SU-DHL-6 (cell line): Measurements from ENCODE around the gene CHST15.

Experiments
- H2AFZ ChIP-seq: fragments of 200-600 bp; sonication (generic); 2 replicates; pipeline ENCODE4 v1.6.1; 2014; ENCODE audit warnings: low read depth, mild to moderate bottlenecking, moderate library complexity, mixed read lengths, antibody characterized with exemption, low read length; ENCODE audit not compliant: severe bottlenecking
- H3F3A ChIP-seq: fragments of 200-600 bp; shearing (Covaris generic); 2 replicates; pipeline ENCODE4 v1.6.0; 2016; ENCODE audit warnings: antibody characterized with exemption, mild to moderate bottlenecking; ENCODE audit not compliant: insufficient read depth
- H3K27ac ChIP-seq: fragments of 200-600 bp; sonication (generic); 2 replicates; pipeline ENCODE4 v1.5.1; 2016; ENCODE audit warnings: low read depth, mild to moderate bottlenecking, low read length, moderate library complexity, mixed read lengths
- H3K27me3 ChIP-seq: fragments of 200-600 bp; sonication (generic), shearing (Covaris generic); 2 replicates; pipeline ENCODE4 v1.6.0; 2014; ENCODE audit warnings: mild to moderate bottlenecking, low read length
- H3K36me3 ChIP-seq: fragments of 200-600 bp; sonication (generic); 2 replicates; pipeline ENCODE4 v1.6.1; 2014; ENCODE audit warnings: mild to moderate bottlenecking, low read length, mixed read lengths
- H3K4me2 ChIP-seq: fragments of 300-600, 200-600 bp; shearing (Covaris generic), sonication (generic); 2 replicates; pipeline ENCODE4 v1.6.0; 2014; ENCODE audit warnings: low read length, low read depth, mild to moderate bottlenecking; ENCODE audit not compliant: poor library complexity, severe bottlenecking
- H3K4me3 ChIP-seq: fragments of 200-600 bp; sonication (generic); 2 replicates; pipeline ENCODE4 v1.5.1; 2014; ENCODE audit warnings: antibody characterized with exemption, low read length, mild to moderate bottlenecking, mixed read lengths; ENCODE audit not compliant: insufficient read depth, poor library complexity, severe bottlenecking
- H3K79me2 ChIP-seq: fragments of 200-600 bp; sonication (generic); 2 replicates; pipeline ENCODE4 v1.6.1; 2014; ENCODE audit warnings: mild to moderate bottlenecking, low read length, moderate library complexity; ENCODE audit not compliant: insufficient read depth
- H3K9ac ChIP-seq: fragments of 200-600 bp; sonication (generic); 2 replicates; pipeline ENCODE4 v1.7.0; 2014; ENCODE audit warnings: mild to moderate bottlenecking, low read length
- H3K9me2 ChIP-seq: fragments of 200-600 bp; sonication (generic); replicated peaks from 2 replicates; pipeline ENCODE4 v1.6.1; 2014; ENCODE audit warnings: low read length; ENCODE audit not compliant: insufficient read depth
- H3K9me3 ChIP-seq: fragments of 200-600 bp; sonication (generic); 2 replicates; pipeline ENCODE4 v1.6.1; 2014; ENCODE audit warnings: low read length, mixed read lengths; ENCODE audit not compliant: insufficient read depth
- H4K20me1 ChIP-seq: fragments of 200-600 bp; sonication (generic); 2 replicates; pipeline ENCODE4 v1.6.1; 2014; ENCODE audit warnings: low read depth, mild to moderate bottlenecking, antibody characterized with exemption, low read length, moderate library complexity, mixed read lengths
- CTCF ChIP-seq: fragments of 200-600 bp; sonication (generic); IDR thresholded peaks from one replicate; pipeline ENCODE4 v1.5.1; 2017; ENCODE audit warnings: antibody characterized with exemption, mild to moderate bottlenecking, low read length, moderate library complexity; ENCODE audit not compliant: insufficient read depth, poor library complexity, severe bottlenecking
- EZH2phosphoT487 ChIP-seq: fragments of 200-600 bp; sonication (generic), shearing (Covaris generic); conservative IDR thresholded peaks from 2 replicates; pipeline ENCODE4 v1.6.1; 2018; ENCODE audit warnings: mild to moderate bottlenecking, antibody characterized with exemption, low read length, moderate library complexity, mixed read lengths

CHST15 gene

GRCh38 chr10:124078028-124078427 lies 15.4 kb downstream of the CHST15 start:
- TF ChIP-seq CTCF = no peak
- no peak for TF ChIP-seq EZH2phosphoT487
- Histone ChIP-seq H3F3A (peaks cover 54% of the 10 kb centered on the region), H3K27me3 (no peaks in the 10 kb centered on the region)

GRCh38 chr10:124077208-124077993 lies 16.0 kb downstream of the CHST15 start:
- H3K4me2 ChIP-seq = peak overlapping the region; percentile 53
- H3K27me3 ChIP-seq = no peaks in the 10 kb centered on the region
- no peak for TF ChIP-seq EZH2phosphoT487
- no peak for TF ChIP-seq CTCF
- H3K9me2 ChIP-seq = no peaks in the 10 kb centered on the region
- H3K9me3 ChIP-seq = no peaks in the 10 kb centered on the region
- no peak overlapping the region for H3K4me3 ChIP-seq
- no peaks in the 10 kb centered on the region for H4K20me1 ChIP-seq
- H3K27ac ChIP-seq = peak overlapping the region; percentile 95
- H3K79me2 ChIP-seq = peaks cover 36% of the 10 kb centered on the region; the same call in 1 of the 2 replicates
- no peaks in the 10 kb centered on the region for H3K36me3 ChIP-seq
- H3K9ac ChIP-seq = peak overlapping the region; percentile 43
- no peak overlapping the region for H2AFZ ChIP-seq
- peaks cover 61% of the 10 kb centered on the region for H3F3A ChIP-seq

More at GRCh38 chr10:124078028-124078427, 15.4 kb downstream of the CHST15 start:
- Histone ChIP-seq H3K9me3 (no peaks in the 10 kb centered on the region), H4K20me1 (no peaks in the 10 kb centered on the region), H3K9me2 (no peaks in the 10 kb centered on the region), H3K27ac (peak overlapping the region; percentile 95), H3K4me3 (no peak overlapping the region), H3K9ac (peak overlapping the region; percentile 43), H3K36me3 (0 out of 2 replicates have a peak, but pooled peaks cover 5% of the 10 kb centered on the region), H2AFZ (no peak overlapping the region), H3K79me2 (peaks cover 42% of the 10 kb centered on the region; the same call in 1 of the 2 replicates), H3K4me2 (peak overlapping the region; percentile 53)

- peaks cover 28% of the 10 kb centered on the region; the same call in 1 of the 2 replicates for H3K79me2 ChIP-seq
- H3K9me2 ChIP-seq = no peaks in the 10 kb centered on the region
- H3K4me2 ChIP-seq = peak overlapping the region; percentile 58
- H3K4me3 ChIP-seq = no peak overlapping the region
- H3K9ac ChIP-seq = peak overlapping the region; percentile 45
- H2AFZ ChIP-seq = no peak overlapping the region
- H3K9me3 ChIP-seq = no peaks in the 10 kb centered on the region
- no peaks in the 10 kb centered on the region for H4K20me1 ChIP-seq
- peak overlapping the region; percentile 95 for H3K27ac ChIP-seq
- H3K27me3 ChIP-seq = no peaks in the 10 kb centered on the region
- no peak for TF ChIP-seq CTCF
- TF ChIP-seq EZH2phosphoT487 = no peak
- H3K36me3 ChIP-seq = no peaks in the 10 kb centered on the region
- peaks cover 71% of the 10 kb centered on the region for H3F3A ChIP-seq
Measured at GRCh38 chr10:124076148-124076733, 17.2 kb downstream of the CHST15 start.
